ENCODE data around the gene ADCY1.

Gene ADCY1

DNA sequence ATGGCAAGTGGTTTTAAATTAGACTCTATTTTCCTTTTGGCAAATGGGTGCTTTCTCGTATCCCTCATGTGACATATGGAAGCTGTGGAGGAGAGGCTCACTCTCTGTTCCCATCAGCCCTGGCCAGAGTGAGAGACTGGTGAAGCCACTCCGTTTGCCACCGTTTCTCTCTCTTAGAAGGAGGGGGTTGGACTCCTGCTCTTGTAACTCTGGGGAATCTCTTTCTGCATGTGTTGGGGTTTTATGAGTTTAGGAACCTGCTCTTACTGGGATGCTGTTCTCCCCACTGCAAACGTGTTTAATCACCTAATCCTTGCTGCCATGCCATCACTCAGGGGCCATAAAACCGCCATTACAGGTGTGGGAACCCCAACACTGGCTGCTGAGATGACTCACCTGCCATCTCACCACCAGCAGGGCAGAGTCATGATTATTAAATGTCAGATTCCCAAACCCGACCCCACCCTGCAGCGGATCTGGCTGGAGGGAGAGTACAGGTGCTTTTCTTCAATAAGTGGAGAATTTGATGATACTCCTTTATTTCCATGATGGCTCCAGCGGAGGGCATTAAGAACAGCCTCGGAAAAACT lies 103.2 kb downstream of the ADCY1 start:
- DNase-seq (ENCODE audit: low spot score): no peak

DNA sequence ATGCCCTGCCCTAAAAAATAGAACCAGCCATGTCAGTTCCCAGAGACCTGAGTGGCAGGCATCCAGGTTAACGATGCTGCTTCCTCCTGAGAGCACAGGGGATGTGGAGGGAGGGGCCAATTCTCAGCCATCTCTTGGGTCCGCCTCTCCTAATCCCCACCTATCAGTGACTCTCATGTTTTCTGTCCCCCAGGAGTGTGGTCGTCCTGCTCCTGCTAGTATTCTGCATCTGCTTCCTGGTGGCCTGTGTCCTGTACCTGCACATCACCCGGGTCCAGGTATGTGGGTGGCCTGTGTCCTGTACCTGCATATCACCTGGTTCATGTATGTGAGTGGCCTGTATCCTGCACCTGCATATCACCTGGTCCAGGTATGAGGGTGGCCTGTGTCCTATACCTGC lies 105.3 kb downstream of the ADCY1 start:
- no peak for DNase-seq (ENCODE audit: low spot score)

GRCh38 chr7:45680776-45681175 lies 106.6 kb downstream of the ADCY1 start:
- no peak for DNase-seq (ENCODE audit: low spot score)

DNA sequence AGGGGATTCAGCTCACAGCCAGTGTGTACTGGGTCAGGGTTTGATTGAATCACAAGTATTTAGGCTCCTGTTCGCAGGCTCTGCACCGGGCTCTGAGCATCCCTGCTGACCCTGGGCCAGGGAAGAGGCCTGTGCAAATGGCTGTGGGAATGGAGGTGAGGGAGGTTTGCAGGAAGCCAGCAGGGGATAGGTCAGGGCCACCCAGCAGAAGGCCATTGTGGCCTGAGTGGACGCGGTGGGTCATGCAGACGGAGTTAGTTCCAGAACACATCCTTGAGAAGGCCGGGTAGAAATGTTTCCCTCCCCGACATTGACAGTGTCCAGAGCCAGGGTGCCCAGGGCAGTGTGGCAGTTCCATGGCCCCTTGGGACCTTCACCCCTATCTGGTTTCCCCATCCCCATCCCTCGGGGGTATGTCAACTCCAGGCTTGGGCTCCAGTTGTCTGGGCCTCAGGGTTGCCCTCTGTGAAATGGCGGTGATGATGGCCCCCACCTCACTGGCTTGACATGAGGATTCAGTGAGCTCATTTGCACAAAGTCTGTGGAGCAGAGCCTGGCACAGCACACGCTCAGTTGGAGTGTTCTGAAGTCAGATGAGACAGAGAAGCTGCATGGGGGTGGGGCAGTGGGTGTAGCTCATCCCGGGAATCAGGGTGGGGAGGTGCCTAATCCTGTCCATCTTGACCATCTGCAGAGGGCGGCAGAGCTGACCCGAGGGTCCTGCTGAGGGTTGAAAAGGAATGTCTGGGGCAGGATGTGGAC lies 107.6 kb downstream of the ADCY1 start:
- DNase-seq (ENCODE audit: low spot score): no peak

DNA sequence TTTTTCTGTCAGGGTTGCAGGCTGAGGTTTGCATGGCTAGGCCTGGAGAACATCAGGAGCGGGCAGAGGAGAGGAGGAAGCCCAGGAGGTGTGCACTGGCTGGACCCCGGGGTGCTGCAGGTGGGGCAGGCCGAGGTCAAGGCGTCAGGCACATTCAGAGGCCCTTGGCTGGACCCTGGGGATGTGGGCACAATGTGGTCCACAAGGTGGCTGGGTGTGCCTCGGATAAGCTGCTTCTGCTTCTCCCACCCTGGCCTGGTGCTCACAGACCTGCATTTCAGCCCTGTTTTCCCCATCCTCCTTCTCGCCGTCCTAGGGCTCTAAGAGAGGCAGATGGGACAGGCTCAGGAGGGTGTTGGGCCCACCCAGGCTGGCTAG lies 108.2 kb downstream of the ADCY1 start:
- no peak for DNase-seq (ENCODE audit: low spot score)

- DNase-seq (ENCODE audit: low spot score): no peak
These were observed 108.8 kb downstream of the ADCY1 start for GRCh38 chr7:45682836-45683555.

GRCh38 chr7:45683556-45684148 lies 109.5 kb downstream of the ADCY1 start:
- no peak for DNase-seq (ENCODE audit: low spot score)

DNA sequence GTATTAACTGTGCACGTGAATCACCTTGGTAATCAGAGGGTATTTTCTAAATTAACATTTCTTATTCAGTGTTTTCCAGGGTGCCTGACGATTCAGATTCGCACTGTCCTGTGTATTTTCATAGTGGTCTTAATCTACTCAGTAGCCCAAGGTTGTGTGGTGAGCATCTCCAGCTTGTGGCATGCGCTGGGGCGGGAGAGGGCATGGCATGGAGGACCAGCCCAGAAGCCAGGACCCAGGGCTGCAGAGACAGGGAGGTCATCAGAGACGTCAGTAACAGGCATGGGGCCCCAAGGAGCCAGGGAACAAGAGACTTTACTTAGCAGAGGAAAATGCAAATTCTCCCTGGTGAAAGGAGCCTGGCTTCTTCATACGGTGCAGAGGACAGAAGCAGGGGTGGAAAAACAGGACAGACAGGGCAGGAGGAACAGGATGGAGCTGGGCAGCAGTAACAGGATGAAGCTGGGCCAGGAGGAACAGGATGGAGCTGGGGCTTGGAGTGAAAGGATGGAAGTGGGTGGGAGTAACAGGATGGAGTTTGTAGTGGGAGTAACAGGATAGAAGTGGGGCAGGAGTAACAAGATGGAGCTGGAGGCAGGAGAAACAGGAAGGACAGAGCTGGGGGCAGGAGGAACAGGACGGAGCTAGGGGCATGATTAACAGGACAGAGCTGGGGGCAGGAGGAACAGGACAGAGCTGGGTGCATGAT lies 110.9 kb downstream of the ADCY1 start:
- DNase-seq (ENCODE audit: low spot score): no peak

DNA sequence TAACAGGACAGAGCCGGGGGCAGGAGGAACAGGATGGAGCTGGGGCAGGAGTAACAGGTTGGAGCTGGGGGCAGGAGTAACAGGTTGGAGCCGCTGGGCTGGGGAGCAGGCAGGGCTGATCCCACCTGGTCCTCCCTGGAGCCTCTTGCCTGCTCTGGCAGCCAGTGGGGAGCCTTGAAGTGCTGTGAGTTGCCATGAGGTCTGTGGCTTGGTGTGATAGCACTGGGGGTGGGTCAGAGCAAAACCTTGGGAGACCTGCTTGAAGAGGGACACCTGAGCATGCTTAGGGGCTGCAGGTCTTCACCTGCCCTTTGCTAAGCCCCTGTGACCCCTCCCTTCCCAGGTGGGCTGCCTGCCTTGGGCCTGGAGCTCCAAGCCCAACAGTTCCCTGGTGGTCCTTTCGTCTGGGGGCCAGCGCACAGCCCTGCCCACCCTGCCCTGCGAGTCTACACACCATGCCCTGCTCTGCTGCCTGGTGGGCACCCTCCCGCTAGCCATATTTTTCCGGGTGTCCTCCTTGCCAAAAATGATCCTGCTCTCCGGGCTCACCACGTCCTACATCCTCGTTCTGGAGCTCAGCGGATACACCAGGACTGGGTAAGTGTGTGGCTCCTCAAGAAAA lies 111.6 kb downstream of the ADCY1 start:
- no peak for DNase-seq (ENCODE audit: low spot score)

GRCh38 chr7:45686441-45687184 lies 112.4 kb downstream of the ADCY1 start:
- DNase-seq (ENCODE audit: low spot score): no peak

- no peak for DNase-seq (ENCODE audit: low spot score)
These were observed 113.0 kb downstream of the ADCY1 start for GRCh38 chr7:45687185-45687560.

DNA sequence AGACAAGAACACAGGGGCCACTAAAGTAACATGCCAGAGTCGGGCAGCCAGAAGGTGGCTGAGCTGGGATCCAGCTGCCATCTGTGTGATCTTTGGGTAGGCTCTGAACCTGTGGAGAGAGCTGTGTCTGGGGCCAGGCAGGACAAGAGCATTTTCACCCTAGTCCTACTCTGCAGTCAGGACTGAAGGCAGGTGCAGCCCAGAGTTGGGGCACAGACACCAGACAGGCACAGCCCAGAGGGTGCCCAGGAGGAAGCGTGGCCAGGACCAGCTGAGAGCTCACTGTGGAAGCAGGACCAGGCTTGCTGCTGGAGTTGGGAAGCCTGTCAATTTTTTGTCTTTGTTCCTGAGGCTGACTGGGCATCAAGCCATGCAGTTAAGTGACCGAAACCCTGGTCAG lies 113.6 kb downstream of the ADCY1 start:
- no peak for DNase-seq (ENCODE audit: low spot score)

DNA sequence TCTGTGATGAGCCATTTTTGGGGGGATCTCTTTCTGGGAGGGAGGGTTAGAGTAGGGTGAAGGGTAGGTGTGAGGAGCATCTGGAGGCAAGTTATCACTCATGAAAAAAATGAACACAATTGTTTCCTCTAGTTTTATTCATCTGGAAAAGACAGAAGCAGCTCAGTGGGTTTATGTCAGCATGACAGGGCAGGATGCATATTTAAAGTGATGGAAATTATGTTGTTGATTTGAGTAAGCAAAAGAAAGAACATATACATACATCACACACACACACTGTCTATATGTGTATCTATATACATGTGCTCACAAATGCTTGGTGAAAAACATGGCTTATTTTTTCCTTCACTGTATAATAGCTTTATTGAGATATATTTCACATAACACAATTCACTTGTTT lies 114.2 kb downstream of the ADCY1 start:
- no peak for DNase-seq (ENCODE audit: low spot score)

GRCh38 chr7:45689011-45689796 lies 115.0 kb downstream of the ADCY1 start:
- DNase-seq (ENCODE audit: low spot score): no peak

DNA sequence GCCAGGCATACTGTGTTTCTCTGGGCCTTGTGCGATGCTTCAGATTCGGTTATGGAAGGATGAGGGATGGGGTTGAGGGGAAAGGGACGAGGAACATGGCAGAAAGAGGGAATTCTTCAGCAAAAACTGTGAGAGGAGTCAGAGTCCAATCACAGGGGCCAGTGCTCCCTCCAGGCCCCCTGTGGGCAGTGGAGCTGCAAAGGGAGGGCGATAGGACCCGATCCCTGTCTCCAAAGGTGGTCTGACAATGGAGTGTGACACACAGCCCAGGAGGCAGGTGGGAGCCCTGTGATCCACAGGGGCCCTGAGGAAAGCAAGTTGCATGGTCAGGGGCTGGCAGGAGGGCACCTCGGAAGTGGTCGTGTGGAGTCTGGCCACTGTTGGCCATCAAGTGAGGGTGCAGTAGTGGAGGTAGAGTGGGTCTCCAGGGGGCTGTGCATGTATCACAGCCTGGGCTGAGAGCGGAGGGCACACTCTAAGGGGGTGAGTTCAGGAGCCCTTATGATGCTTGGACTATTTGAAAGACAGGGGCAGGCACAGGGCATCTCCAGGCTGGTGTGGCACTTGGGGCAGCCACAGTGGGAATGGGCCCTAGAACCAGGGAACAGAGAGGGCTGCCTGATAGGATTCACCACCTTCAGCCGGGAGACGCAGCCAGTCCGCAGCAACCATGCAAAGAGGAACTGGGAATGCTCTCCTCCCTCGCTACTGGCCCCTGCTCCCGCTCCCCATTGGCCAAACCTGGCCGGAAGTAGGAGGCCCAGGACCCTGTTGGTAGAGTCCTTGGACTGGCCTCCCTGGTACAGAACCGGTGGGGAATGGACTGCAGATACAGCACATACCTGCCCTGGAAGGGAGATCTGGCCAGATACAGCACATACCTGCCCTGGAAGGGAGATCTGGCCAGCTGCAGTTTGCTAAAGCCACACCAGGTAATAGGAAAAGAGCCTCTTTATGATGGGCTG lies 115.9 kb downstream of the ADCY1 start:
- no peak for DNase-seq (ENCODE audit: low spot score)

DNA sequence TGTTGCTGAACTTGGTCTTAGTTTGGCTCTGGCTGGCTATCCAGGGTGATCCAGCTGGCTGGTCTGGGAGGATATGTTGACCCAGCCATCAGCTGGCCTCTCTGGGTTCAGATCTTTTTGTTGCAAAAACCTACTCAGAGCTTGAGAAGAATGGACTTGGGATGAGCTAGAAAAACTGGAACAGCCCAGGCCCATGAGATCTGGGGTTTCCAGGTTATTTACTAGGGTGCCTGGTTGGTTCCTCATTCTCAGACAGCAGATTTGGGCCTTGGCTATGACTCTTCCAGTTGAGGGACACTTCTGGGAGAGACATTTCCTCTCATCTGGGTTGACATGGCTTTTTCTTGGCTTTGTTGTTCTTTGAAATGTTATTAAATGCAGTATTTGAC lies 116.6 kb downstream of the ADCY1 start:
- DNase-seq (ENCODE audit: low spot score): no peak

DNA sequence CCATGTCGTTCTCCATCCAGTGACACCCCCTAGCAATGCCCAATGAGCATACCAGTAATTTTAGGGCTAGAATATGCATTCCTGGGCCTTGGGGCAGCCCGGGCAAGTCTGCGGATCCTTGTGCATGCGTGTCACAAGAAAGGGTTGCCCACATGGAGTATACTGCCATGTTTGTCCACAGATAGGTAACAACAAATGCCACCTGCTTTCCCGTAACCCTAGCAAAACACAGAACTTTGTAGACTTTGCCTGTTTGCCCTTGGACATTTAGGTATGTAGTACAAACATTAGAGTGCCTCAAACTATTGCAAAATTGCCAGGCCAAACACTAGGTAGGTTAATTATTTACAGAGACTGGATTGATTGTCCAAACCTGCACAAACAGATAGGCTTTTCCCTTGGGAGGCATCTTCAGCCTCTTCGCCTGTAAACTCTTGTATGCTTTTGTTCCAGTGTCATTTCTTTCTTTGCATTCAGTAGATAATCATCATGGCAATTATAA lies 117.0 kb downstream of the ADCY1 start:
- no peak for DNase-seq (ENCODE audit: low spot score)

DNA sequence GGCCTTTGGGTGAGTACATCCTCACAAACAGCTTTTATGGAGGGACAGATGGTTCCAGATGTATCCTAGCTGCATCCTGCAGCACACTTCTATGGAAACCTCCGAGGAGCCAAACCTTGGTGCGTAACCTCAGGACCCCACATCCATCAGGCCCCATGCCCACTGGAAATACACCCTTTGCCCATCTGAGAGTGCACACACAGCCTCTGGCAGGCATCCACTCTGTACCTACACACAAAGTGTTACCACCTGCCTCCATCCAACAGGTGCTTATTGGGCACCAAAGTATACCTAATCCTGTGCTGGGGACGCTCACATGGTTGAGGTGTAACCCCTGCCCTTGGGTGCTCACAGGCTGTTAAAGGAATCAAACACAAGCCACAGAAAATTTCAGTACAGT lies 117.9 kb downstream of the ADCY1 start:
- DNase-seq (ENCODE audit: low spot score): no peak

Data from NAMALWA (cell line).